NT2/D1 (cell line): ENCODE measurements around the gene TMEM245.

Experiments used
- DNase-seq: peaks from one replicate; pipeline ENCODE4 v3.0.0-alpha.2; 2011; ENCODE audit warnings: low read depth, low spot score
- H3K27me3 ChIP-seq: 2 replicates; pipeline ENCODE4 v1.6.0; 2011; ENCODE audit warnings: mild to moderate bottlenecking; ENCODE audit not compliant: insufficient read length, insufficient read depth
- H3K36me3 ChIP-seq: 2 replicates; pipeline ENCODE4 v1.6.1; 2011; ENCODE audit warnings: mild to moderate bottlenecking, low read length, mixed read lengths; ENCODE audit not compliant: insufficient read depth, insufficient read length
- H3K4me1 ChIP-seq: 2 replicates; pipeline ENCODE4 v1.5.1; 2011; ENCODE audit not compliant: insufficient read depth, insufficient read length
- H3K4me3 ChIP-seq: 2 replicates; pipeline ENCODE4 v1.5.1; 2011; ENCODE audit warnings: low read depth; ENCODE audit not compliant: insufficient read length
- H3K9ac ChIP-seq: 2 replicates; pipeline ENCODE4 v1.6.0; 2011; ENCODE audit warnings: low read depth; ENCODE audit not compliant: insufficient read length
- H3K9me3 ChIP-seq: 2 replicates; pipeline ENCODE4 v1.5.1; 2011; ENCODE audit warnings: mild to moderate bottlenecking, low read length; ENCODE audit not compliant: insufficient read depth
- SUZ12 ChIP-seq: IDR thresholded peaks from 2 replicates; pipeline ENCODE4 v1.6.1; 2011; ENCODE audit not compliant: insufficient read length, insufficient read depth; ENCODE audit errors: extremely low read depth
- YY1 ChIP-seq: IDR thresholded peaks from 2 replicates; pipeline ENCODE4 v1.6.1; 2011; ENCODE audit not compliant: insufficient read length, insufficient read depth
- ZNF274 ChIP-seq: IDR thresholded peaks from 2 replicates; pipeline ENCODE4 v1.6.1; 2011; ENCODE audit warnings: mild to moderate bottlenecking, low read depth, low read length

The TMEM245 gene

GRCh38 chr9:109012009-109012875, 107.5 kb downstream of the TMEM245 start:
- TF ChIP-seq ZNF274 = no peak
- TF ChIP-seq SUZ12 = no peak
- TF ChIP-seq YY1 = no peak
- H3K27me3 ChIP-seq = no peaks in the 10 kb centered on the region
- peaks cover 5% of the 10 kb centered on the region for H3K36me3 ChIP-seq
- H3K9ac ChIP-seq = peak overlapping the region; percentile 83
- peak overlapping the region; percentile 82 for H3K4me3 ChIP-seq
- no peaks in the 10 kb centered on the region for H3K9me3 ChIP-seq
- no peaks in the 10 kb centered on the region for H3K4me1 ChIP-seq
- no peak for DNase-seq

GRCh38 chr9:109011231-109011671, 108.5 kb downstream of the TMEM245 start:
- no peak overlapping the region for H3K4me3 ChIP-seq

GRCh38 chr9:109010746-109011145, 109.0 kb downstream of the TMEM245 start:
- no peak for TF ChIP-seq ZNF274
- no peak for TF ChIP-seq YY1
- TF ChIP-seq SUZ12 = no peak
- Histone ChIP-seq H3K9me3 (no peaks in the 10 kb centered on the region), H3K4me3 (no peak overlapping the region), H3K27me3 (no peaks in the 10 kb centered on the region), H3K36me3 (peaks cover 9% of the 10 kb centered on the region), H3K4me1 (no peaks in the 10 kb centered on the region), H3K9ac (no peak overlapping the region)
- no peak for DNase-seq

More at GRCh38 chr9:109011231-109011671, 108.5 kb downstream of the TMEM245 start:
- no peaks in the 10 kb centered on the region for H3K9me3 ChIP-seq
- H3K27me3 ChIP-seq = no peaks in the 10 kb centered on the region
- no peak for DNase-seq
- H3K9ac ChIP-seq = no peak overlapping the region
- H3K4me1 ChIP-seq = no peaks in the 10 kb centered on the region
- peaks cover 8% of the 10 kb centered on the region for H3K36me3 ChIP-seq
- TF ChIP-seq ZNF274 (no peak), YY1 (no peak), SUZ12 (no peak)

- TF ChIP-seq YY1 (no peak), ZNF274 (no peak), SUZ12 (no peak)
- H3K27me3 ChIP-seq = no peaks in the 10 kb centered on the region
- H3K4me3 ChIP-seq = no peak overlapping the region
- H3K36me3 ChIP-seq = peaks cover 19% of the 10 kb centered on the region
- no peak for DNase-seq
- peaks cover 29% of the 10 kb centered on the region for H3K9me3 ChIP-seq
- H3K9ac ChIP-seq = no peak overlapping the region
- H3K4me1 ChIP-seq = no peaks in the 10 kb centered on the region
Observed at GRCh38 chr9:109005678-109006077, 114.1 kb downstream of the TMEM245 start.

GRCh38 chr9:109003116-109003515, 116.6 kb downstream of the TMEM245 start:
- Histone ChIP-seq H3K4me3 (no peak overlapping the region), H3K4me1 (no peaks in the 10 kb centered on the region), H3K27me3 (no peaks in the 10 kb centered on the region), H3K9me3 (peaks cover 29% of the 10 kb centered on the region), H3K36me3 (peaks cover 30% of the 10 kb centered on the region), H3K9ac (no peak overlapping the region)
- no peak for TF ChIP-seq YY1
- no peak for TF ChIP-seq ZNF274
- no peak for TF ChIP-seq SUZ12
- no peak for DNase-seq

- H3K27me3 ChIP-seq = no peaks in the 10 kb centered on the region
- no peak overlapping the region for H3K9ac ChIP-seq
- H3K9me3 ChIP-seq = peaks cover 29% of the 10 kb centered on the region
- peaks cover 40% of the 10 kb centered on the region for H3K36me3 ChIP-seq
- DNase-seq = no peak
- H3K4me3 ChIP-seq = no peak overlapping the region
- TF ChIP-seq ZNF274 (no peak), YY1 (no peak), SUZ12 (no peak)
- no peaks in the 10 kb centered on the region for H3K4me1 ChIP-seq
Observed at GRCh38 chr9:109002141-109002540, 117.6 kb downstream of the TMEM245 start.

- peaks cover 42% of the 10 kb centered on the region for H3K36me3 ChIP-seq
- H3K9ac ChIP-seq = no peak overlapping the region
Observed at GRCh38 chr9:109001275-109001676, 118.5 kb downstream of the TMEM245 start.

More at GRCh38 chr9:109001275-109001676, 118.5 kb downstream of the TMEM245 start:
- DNase-seq = no peak
- H3K4me1 ChIP-seq = no peaks in the 10 kb centered on the region
- H3K4me3 ChIP-seq = no peak overlapping the region
- H3K9me3 ChIP-seq = peaks cover 29% of the 10 kb centered on the region
- TF ChIP-seq YY1 (no peak), ZNF274 (no peak), SUZ12 (no peak)
- H3K27me3 ChIP-seq = no peaks in the 10 kb centered on the region
